Osteoblast (primary cell): ENCODE results near the gene DPYSL5. TPM values are rescaled to one million over a fixed set of nuclear protein-coding genes. Genes with fewer than 3 reads are reported as not detected.

Source experiments
- DNase-seq: peaks from one replicate; pipeline ENCODE4 v3.0.0; 2011; ENCODE audit warnings: low spot score, mixed read lengths; ENCODE audit not compliant: insufficient read length; ENCODE audit errors: missing footprints
- H2AFZ ChIP-seq: 2 replicates; pipeline ENCODE4 v1.6.0; 2011; ENCODE audit warnings: mild to moderate bottlenecking, low read length
- H3K27ac ChIP-seq: 2 replicates; pipeline ENCODE4 v1.5.1; 2011; ENCODE audit warnings: mild to moderate bottlenecking, low read depth, low read length, moderate library complexity
- H3K27me3 ChIP-seq: 2 replicates; pipeline ENCODE4 v1.6.0; 2012; ENCODE audit warnings: mild to moderate bottlenecking, control low read depth, inconsistent platforms, low read length, moderate library complexity; ENCODE audit not compliant: insufficient read depth
- H3K36me3 ChIP-seq: 2 replicates; pipeline ENCODE4 v1.5.1; 2011; ENCODE audit warnings: mild to moderate bottlenecking, low read length, control low read depth, moderate library complexity; ENCODE audit not compliant: insufficient read depth
- H3K4me1 ChIP-seq: 2 replicates; pipeline ENCODE4 v1.5.1; 2011; ENCODE audit warnings: mild to moderate bottlenecking, low read length, control low read depth, moderate library complexity; ENCODE audit not compliant: insufficient read depth
- H3K4me2 ChIP-seq: 2 replicates; pipeline ENCODE4 v1.6.0; 2011; ENCODE audit warnings: mild to moderate bottlenecking, low read length; ENCODE audit not compliant: insufficient read depth
- H3K4me3 ChIP-seq: fragments of 200-600 bp; sonication (generic); 3 replicates; pipeline ENCODE4 v1.5.1; 2012; ENCODE audit warnings: mild to moderate bottlenecking, low read length, inconsistent platforms; ENCODE audit not compliant: insufficient read depth
- H3K79me2 ChIP-seq: 2 replicates; pipeline ENCODE4 v1.6.0; 2012; ENCODE audit warnings: mild to moderate bottlenecking, low read length, control low read depth, inconsistent platforms; ENCODE audit not compliant: insufficient read depth
- H3K9me3 ChIP-seq: 2 replicates; pipeline ENCODE4 v1.5.1; 2011; ENCODE audit warnings: low read depth, low read length, control low read depth
- H4K20me1 ChIP-seq: 2 replicates; pipeline ENCODE4 v1.6.0; 2012; ENCODE audit warnings: mild to moderate bottlenecking, low read length, control low read depth; ENCODE audit not compliant: insufficient read depth
- CTCF ChIP-seq: IDR thresholded peaks from 2 replicates; pipeline ENCODE4 v1.5.1; 2011; ENCODE audit warnings: mild to moderate bottlenecking, low read depth, low read length, moderate library complexity; ENCODE audit errors: extremely low read depth
- total RNA-seq: library from RNA; depleted of rRNA; stranded (reverse); fragments of >200 nt; gene quantifications from 2 replicates; pipeline ENCODE4 v1.2.3, GENCODE V29; 2012

The DPYSL5 gene
- total RNA-seq, 1 donor, result not detected

- DNase-seq, result no peak
- Histone ChIP-seq H3K79me2 (no peaks in the 10 kb centered on the region), H3K4me3 (no peak overlapping the region), H2AFZ (no peak overlapping the region), H3K4me1 (no peaks in the 10 kb centered on the region), H3K4me2 (no peak overlapping the region), H4K20me1 (no peaks in the 10 kb centered on the region), H3K36me3 (no peaks in the 10 kb centered on the region), H3K9me3 (no peaks in the 10 kb centered on the region), H3K27me3 (peaks cover 29% of the 10 kb centered on the region), H3K27ac (no peak overlapping the region)
- no peak for TF ChIP-seq CTCF
Measured at GRCh38 chr2:26924731-26925099, 76.8 kb downstream of the DPYSL5 start.

GRCh38 chr2:26925100-26925791 is 77.3 kb downstream of the DPYSL5 start:
- no peak overlapping the region for H2AFZ ChIP-seq
- no peak for TF ChIP-seq CTCF
- H4K20me1 ChIP-seq, result no peaks in the 10 kb centered on the region
- H3K27ac ChIP-seq, result no peak overlapping the region
- peaks cover 34% of the 10 kb centered on the region for H3K27me3 ChIP-seq
- no peaks in the 10 kb centered on the region for H3K79me2 ChIP-seq
- H3K36me3 ChIP-seq, result no peaks in the 10 kb centered on the region
- H3K4me3 ChIP-seq, result no peak overlapping the region
- peak; percentile 36 for DNase-seq
- no peaks in the 10 kb centered on the region for H3K9me3 ChIP-seq
- H3K4me1 ChIP-seq, result no peaks in the 10 kb centered on the region
- no peak overlapping the region for H3K4me2 ChIP-seq

- peaks cover 21% of the 10 kb centered on the region for H3K27me3 ChIP-seq
- H3K4me3 ChIP-seq, result no peak overlapping the region
- H3K36me3 ChIP-seq, result no peaks in the 10 kb centered on the region
- H3K79me2 ChIP-seq, result no peaks in the 10 kb centered on the region
- no peak overlapping the region for H3K4me2 ChIP-seq
- H3K27ac ChIP-seq, result no peak overlapping the region
- no peaks in the 10 kb centered on the region for H3K4me1 ChIP-seq
- no peaks in the 10 kb centered on the region for H3K9me3 ChIP-seq
- no peaks in the 10 kb centered on the region for H4K20me1 ChIP-seq
- TF ChIP-seq CTCF, result no peak
- H2AFZ ChIP-seq, result no peak overlapping the region
- DNase-seq, result no peak
Measured at GRCh38 chr2:26927221-26927620, 79.3 kb downstream of the DPYSL5 start.

GRCh38 chr2:26932974-26933373 is 85.0 kb downstream of the DPYSL5 start:
- no peak for DNase-seq
- no peak for TF ChIP-seq CTCF
- no peaks in the 10 kb centered on the region for H3K4me1 ChIP-seq
- H3K9me3 ChIP-seq, result no peaks in the 10 kb centered on the region
- H3K4me2 ChIP-seq, result no peak overlapping the region
- H3K4me3 ChIP-seq, result no peak overlapping the region
- no peak overlapping the region for H2AFZ ChIP-seq
- no peaks in the 10 kb centered on the region for H3K36me3 ChIP-seq
- no peaks in the 10 kb centered on the region for H3K79me2 ChIP-seq
- H3K27ac ChIP-seq, result no peak overlapping the region
- H4K20me1 ChIP-seq, result no peaks in the 10 kb centered on the region
- peaks cover 28% of the 10 kb centered on the region for H3K27me3 ChIP-seq
